B cell (primary cell): ENCODE data around the gene SEL1L.

Source experiments
- CTCF ChIP-seq: fragments of 200-600 bp; IDR thresholded peaks from one replicate; pipeline ENCODE4 v1.8.0; 2022; ENCODE audit warnings: antibody characterized with exemption, mild to moderate bottlenecking
- EZH2 ChIP-seq: IDR thresholded peaks from 2 replicates; pipeline ENCODE4 v1.6.1; 2012; ENCODE audit warnings: borderline replicate concordance, low read depth, mild to moderate bottlenecking, moderate library complexity, low read length; ENCODE audit not compliant: insufficient read depth, poor library complexity, severe bottlenecking

GRCh38 chr14:81533212-81533535 is 479 bp downstream of the SEL1L start:
- no peak for TF ChIP-seq CTCF
- no peak for TF ChIP-seq EZH2
